ENCODE data around the gene MDH2.
"Not testable (repeated sequence)": the region's sequence is repeated elsewhere in the genome, so short reads cannot be mapped to it uniquely, and the experiment has no call there.

MDH2 gene

DNA sequence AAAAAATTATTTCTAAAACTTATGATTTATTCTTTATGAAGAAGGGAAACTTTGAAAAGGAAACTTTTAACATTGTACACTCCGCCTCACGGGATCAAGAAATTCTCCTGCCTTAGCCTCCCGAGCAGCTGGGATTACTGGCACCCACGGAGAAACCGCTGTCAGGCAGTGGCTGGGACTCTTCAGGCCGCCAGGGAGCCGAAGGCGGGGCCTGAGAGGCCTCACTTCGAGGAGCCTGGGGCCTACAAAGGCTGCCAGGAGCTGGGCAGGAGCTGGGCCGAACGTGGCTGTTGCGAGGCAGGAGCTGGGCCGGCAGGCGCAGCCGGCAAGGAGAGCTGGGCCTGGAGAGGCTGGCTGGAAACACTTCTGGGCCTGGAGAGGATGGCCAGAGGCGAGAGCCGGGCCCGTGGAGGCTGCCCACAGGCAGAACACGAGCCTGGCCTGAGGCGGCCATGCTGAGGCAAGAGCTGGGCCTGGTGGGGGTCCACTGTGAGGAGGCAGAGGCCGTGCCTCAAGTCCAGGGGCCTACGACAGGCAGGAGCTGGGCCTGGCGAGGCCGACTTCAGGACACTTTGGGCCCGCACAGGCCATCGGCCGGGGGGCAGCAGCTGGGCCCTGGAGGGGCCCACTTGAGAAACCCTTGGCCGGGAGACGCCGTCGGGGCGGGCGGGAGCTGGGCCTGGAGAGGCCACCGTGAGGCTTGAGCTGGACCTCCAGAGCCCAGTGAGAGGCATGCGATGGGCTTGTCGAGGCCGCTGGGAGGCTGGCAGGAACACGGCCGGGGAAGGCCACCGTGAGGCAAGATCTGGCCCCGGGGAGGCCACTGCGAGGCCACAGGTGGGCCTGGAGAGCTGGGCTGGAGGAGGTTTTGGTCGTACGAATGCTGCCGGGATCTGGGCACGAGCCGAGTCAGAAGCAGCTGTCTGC, 23.7 kb downstream of the MDH2 start:
- no peak for DNase-seq (ENCODE audit: low read depth in 2 of 2)

GRCh38 chr7:76072243-76073148, 24.6 kb downstream of the MDH2 start:
- no peak for DNase-seq (ENCODE audit: low read depth in 2 of 2)

GRCh38 chr7:76073335-76073990, 25.6 kb downstream of the MDH2 start:
- DNase-seq (ENCODE audit: low read depth in 2 of 2), result no peak

GRCh38 chr7:76074306-76074971, 26.5 kb downstream of the MDH2 start:
- no peak for DNase-seq (ENCODE audit: low read depth in 2 of 2)

DNA sequence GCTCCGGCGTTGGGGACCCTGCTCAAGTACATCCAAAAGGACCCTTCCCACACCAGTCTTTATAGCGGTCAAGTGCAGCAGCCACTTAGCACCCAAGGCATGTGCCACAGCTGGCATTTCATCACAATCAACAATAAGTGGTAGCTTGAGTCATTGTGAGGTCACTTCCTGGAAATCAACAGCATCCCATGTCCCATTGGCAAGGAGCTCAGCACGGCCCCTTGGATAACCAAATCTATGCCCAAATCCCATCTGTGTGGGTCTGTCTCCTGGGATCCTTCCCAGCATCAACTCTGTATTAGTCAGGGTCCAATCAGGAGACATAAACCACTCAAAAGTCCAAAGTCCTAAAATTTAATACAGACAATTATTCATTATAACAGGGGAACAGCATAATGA, 27.1 kb downstream of the MDH2 start:
- no peak for DNase-seq (ENCODE audit: low read depth in 2 of 2)

- DNase-seq (ENCODE audit: low read depth in 2 of 2), result no peak
These were observed 29.1 kb downstream of the MDH2 start for GRCh38 chr7:76076995-76077394.

- DNase-seq (ENCODE audit: low read depth in 2 of 2), result no peak
These were observed 29.5 kb downstream of the MDH2 start for GRCh38 chr7:76077435-76077834.

GRCh38 chr7:76080204-76080603, 32.3 kb downstream of the MDH2 start:
- no peak for DNase-seq (ENCODE audit: low read depth in 2 of 2)

DNA sequence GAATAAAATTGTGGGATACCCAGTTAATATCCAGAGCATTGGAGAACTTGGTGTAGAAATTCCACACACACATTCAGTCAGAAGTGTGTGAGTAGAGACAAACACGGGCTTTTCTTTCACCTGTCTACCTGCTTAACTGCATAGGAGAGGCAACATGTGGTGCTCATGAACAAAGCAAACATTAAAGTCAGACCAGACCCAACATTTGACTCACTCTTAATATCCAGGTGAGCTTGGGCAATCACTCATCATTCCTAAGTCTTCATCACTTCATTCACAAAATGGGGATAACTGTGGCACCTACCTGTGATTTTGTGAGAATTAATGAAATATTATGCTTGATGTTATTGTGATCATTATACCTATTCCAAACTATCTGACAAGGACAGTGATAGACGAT, 36.2 kb downstream of the MDH2 start:
- not testable (repeated sequence) for DNase-seq (ENCODE audit: low read depth in 2 of 2)

GRCh38 chr7:76086070-76086469, 38.2 kb downstream of the MDH2 start:
- DNase-seq (ENCODE audit: low read depth in 2 of 2), result no peak

DNA sequence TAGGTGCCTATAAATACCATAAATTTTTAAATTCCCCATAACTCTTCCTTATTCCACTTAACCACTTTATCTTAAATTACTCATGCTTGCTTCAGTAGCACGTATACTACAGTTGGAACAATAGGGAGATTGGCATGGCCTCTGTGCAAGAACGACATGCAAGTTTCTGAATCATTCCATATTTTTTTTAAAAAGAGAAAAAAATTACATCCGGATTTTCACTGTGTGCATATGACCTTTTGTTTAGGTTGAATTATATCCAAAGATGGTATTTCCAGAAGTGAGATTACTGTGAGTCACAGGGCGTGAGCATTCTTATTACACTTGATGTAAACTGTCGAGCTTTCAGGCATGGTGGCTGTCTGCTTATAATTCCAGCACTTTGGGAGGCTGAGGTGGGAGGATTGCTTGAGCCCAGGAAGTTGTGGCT, 39.5 kb downstream of the MDH2 start:
- DNase-seq (ENCODE audit: low read depth in 2 of 2), result not testable (repeated sequence)

GRCh38 chr7:76089865-76090475, 42.1 kb downstream of the MDH2 start:
- no peak for DNase-seq (ENCODE audit: low read depth in 2 of 2)

DNA sequence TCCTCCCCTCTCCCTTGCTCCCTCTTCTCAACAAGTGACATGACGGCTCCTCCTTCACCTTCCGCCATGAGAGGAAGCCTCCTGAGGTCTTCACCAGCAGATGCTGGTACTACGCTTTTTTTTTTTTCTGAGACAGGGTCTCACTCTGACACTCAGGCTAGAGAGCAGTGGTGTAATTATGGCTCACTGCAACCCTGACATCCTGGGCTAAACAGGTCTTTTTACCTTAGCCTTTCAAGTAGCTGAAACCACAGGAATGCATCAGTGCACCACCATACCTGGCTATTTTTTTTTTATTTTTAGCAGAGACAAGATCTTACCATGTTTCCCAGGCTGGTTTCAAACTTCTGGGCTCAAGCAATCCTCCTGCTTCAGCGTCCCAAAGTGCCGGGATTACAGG, 43.6 kb downstream of the MDH2 start:
- no peak for DNase-seq (ENCODE audit: low read depth in 2 of 2)

DNA sequence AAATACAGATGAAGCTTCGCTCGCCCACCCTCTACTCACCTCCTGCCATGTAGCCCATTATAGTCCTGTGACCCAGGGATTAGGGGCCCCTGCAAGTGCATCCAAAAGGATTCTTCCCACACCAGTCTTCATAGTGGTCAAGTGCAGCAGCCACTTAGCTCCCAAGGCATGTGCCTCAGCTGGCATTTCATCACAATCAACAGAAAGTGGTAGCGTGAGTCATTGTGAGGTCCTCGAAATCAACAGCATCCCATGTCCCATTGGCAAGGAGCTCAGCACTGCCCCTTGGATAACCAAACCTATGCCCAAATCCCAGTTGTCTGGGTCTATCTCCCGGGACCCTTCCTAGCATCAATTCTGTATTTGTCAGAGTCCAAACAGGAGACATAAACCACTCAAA, 45.6 kb downstream of the MDH2 start:
- not testable (repeated sequence) for DNase-seq (ENCODE audit: low read depth in 2 of 2)

GRCh38 chr7:76094326-76094725, 46.4 kb downstream of the MDH2 start:
- not testable (repeated sequence) for DNase-seq (ENCODE audit: low read depth in 2 of 2)

DNA sequence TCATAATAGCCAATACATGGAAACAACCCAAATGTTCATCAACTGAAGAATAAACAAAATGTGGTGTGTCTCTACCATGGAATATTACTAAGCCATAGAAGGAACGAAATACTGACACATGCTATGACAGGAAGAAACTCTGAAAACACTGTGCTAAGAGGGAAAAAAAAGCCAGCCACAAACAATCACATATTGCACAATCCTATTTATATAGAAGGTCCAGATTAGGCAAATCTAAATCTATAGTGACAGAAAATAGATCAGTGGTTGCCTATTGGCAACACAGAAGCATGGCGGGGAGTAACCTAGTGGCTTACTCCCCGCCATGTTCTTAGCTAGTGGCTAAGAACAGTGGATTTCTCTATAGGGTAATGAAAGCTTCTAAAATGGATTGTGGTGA, 48.0 kb downstream of the MDH2 start:
- no peak for DNase-seq (ENCODE audit: low read depth in 2 of 2)

GRCh38 chr7:76101693-76102437, 54.0 kb downstream of the MDH2 start:
- DNase-seq (ENCODE audit: low read depth in 2 of 2), result not testable (repeated sequence)

GRCh38 chr7:76103788-76104187, 55.9 kb downstream of the MDH2 start:
- not testable (repeated sequence) for DNase-seq (ENCODE audit: low read depth in 2 of 2)

DNA sequence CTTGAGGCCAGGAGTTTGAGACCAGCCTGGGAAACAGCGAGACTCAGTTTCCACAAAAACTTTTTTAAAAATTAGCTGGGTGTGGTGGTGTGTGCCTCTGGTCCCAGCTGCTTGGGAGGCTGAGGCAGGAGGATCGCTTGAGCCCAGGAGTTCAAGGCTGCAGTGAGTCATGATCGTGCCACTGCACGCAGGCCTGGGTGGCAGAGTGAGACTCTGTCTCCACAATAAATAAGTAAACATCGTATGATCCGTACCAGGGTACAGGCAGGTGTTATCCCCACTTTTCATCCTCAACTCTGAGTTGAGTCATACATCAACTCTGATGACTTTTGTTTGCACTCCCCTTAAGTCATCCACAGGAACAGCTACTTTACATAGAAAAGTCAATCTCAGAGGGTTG, 58.2 kb downstream of the MDH2 start:
- DNase-seq (ENCODE audit: low read depth in 2 of 2), result not testable (repeated sequence)

- DNase-seq (ENCODE audit: low read depth in 2 of 2), result no peak
These were observed 59.0 kb downstream of the MDH2 start for GRCh38 chr7:76106893-76107292.

Measured in activated CD4-positive, alpha-beta T cell treated with anti-CD3 and anti-CD28 coated beads for 24 hours (primary cell).